Sigmoid colon (tissue), 4 donors: ENCODE measurements around the gene SORCS2.

Experiments
- CTCF ChIP-seq, 4 experiments: fragments of 450-650 bp in 3 of 4; fragments of 200-600 bp in 1 of 4; IDR thresholded peaks; one replicate each; pipeline ENCODE4 v1.5.1; 2016 to 2019; ENCODE audit warnings: antibody characterized with exemption in 4 of 4, mild to moderate bottlenecking in 3 of 4, moderate library complexity in 2 of 4
- POLR2A ChIP-seq, 2 donors: fragments of 450-650 bp; IDR thresholded peaks; one replicate each; pipeline ENCODE4 v1.6.1; 2016; ENCODE audit warnings: antibody characterized with exemption in 2 of 2, mild to moderate bottlenecking in 2 of 2, moderate library complexity in 2 of 2
- POLR2AphosphoS5 ChIP-seq, 4 donors: sonication (generic); formaldehyde crosslinking; IDR thresholded peaks; one replicate each; pipeline ENCODE4 v1.6.1; 2017; ENCODE audit warnings: antibody characterized with exemption in 4 of 4

DNA sequence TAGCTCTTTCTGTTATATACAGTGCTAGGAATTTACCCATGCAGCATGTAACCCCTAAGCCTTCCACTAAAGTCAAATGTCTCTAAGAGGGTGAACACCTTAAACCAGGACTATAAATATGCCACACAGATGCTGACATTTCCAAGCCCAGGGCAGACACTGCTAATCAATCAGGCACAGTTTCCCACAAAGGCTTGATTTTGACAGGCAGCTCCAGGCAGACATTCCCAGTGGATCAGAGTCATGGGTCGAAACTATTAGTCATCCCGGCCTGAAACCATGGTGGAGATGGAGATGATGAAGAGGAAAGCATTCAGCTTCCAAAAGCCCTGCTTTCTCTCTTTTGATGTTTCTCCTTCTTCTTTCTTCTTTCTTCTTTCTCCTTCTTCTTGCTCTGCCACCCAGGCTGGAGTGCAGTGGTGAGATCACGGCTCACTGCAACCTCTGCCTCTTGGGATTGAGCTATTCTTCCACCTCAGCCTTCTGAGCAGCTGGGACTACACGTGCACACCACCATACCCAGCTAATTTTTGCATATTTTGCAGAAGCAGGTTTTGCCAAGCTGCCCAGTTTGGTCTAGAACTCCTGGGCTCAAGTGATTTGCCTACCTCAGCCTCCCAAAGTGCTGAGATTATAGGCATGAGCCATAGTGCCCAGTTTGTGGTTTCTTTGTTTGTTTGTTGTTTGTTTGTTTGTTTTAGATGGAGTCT lies 21.0 kb upstream of the SORCS2 start:
- TF ChIP-seq POLR2A (IDR thresholded peaks at IDR 0.05) (no peak), CTCF (IDR thresholded peaks at IDR 0.05) (no peak), POLR2AphosphoS5 (IDR thresholded peaks at IDR 0.05) (no peak)
